Effector memory CD4-positive, alpha-beta T cell (primary cell): ENCODE results near the gene GRIN3B.
A peak's percentile ranks its signal among the peaks of the same experiment; 100 is the strongest.
"Not testable (repeated sequence)": the region's sequence is repeated elsewhere in the genome, so short reads cannot be mapped to it uniquely, and the experiment has no call there.

ENCODE experiments used
- DNase-seq, 3 donors: peaks; one replicate each; pipeline ENCODE4 v3.0.0-alpha.2; 2020
- H3K27ac ChIP-seq: 2 replicates; pipeline ENCODE4 v1.7.0; 2013; ENCODE audit warnings: mild to moderate bottlenecking, low read length, moderate library complexity; ENCODE audit not compliant: insufficient read depth, poor library complexity, severe bottlenecking
- H3K27me3 ChIP-seq: replicated peaks from 2 replicates; pipeline ENCODE4 v1.7.0; 2013; ENCODE audit warnings: mild to moderate bottlenecking, low read length; ENCODE audit not compliant: insufficient read depth, control insufficient read depth, poor library complexity, severe bottlenecking
- H3K36me3 ChIP-seq: 2 replicates; pipeline ENCODE4 v1.7.0; 2013; ENCODE audit warnings: mild to moderate bottlenecking, low read length, moderate library complexity; ENCODE audit not compliant: control insufficient read depth, insufficient read depth
- H3K4me1 ChIP-seq: 2 replicates; pipeline ENCODE4 v1.7.0; 2013; ENCODE audit warnings: low read length, mild to moderate bottlenecking; ENCODE audit not compliant: control insufficient read depth, insufficient read depth, poor library complexity, severe bottlenecking
- H3K4me3 ChIP-seq: 2 replicates; pipeline ENCODE4 v1.7.0; 2013; ENCODE audit warnings: low read length, low read depth, mild to moderate bottlenecking; ENCODE audit not compliant: insufficient read depth, poor library complexity, severe bottlenecking
- H3K9me3 ChIP-seq: 2 replicates; pipeline ENCODE4 v1.7.0; 2013; ENCODE audit warnings: mild to moderate bottlenecking, low read length, moderate library complexity; ENCODE audit not compliant: control insufficient read depth

GRIN3B gene

GRCh38 chr19:1019980-1020867, 20.0 kb downstream of the GRIN3B start:
- peaks cover 6% of the 10 kb centered on the region for H3K36me3 ChIP-seq
- peak overlapping the region; percentile 91 for H3K4me3 ChIP-seq
- H3K27ac ChIP-seq = peak overlapping the region; percentile 95
- H3K9me3 ChIP-seq = no peaks in the 10 kb centered on the region
- peaks cover 37% of the 10 kb centered on the region for H3K4me1 ChIP-seq
- H3K27me3 ChIP-seq = no peaks in the 10 kb centered on the region
- DNase-seq = no peak

GRCh38 chr19:1020868-1021425, 20.7 kb downstream of the GRIN3B start, which contains the start of gene TMEM259:
Gene TMEM259 (minus strand): TSS chr19:1021123. CDS start chr19:1020996, 127 bp downstream.
- Histone ChIP-seq H3K9me3 (no peaks in the 10 kb centered on the region), H3K27ac (peak within 1 kb of the TSS; percentile 95), H3K4me1 (peaks cover 32% of the 10 kb centered on the region), H3K4me3 (peak within 1 kb of the TSS; percentile 91), H3K36me3 (peaks cover 6% of the 10 kb centered on the region), H3K27me3 (no peaks in the 10 kb centered on the region)
- DNase-seq = peak; percentile 95 to 97 (median 96)

- H3K4me3 ChIP-seq, DNase-seq, H3K27me3 ChIP-seq, H3K36me3 ChIP-seq, H3K27ac ChIP-seq, H3K9me3 ChIP-seq: not testable (repeated sequence)
- peaks cover 22% of the 10 kb centered on the region for H3K4me1 ChIP-seq
Measured at GRCh38 chr19:1023883-1024188, 23.6 kb downstream of the GRIN3B start.

- H3K4me3 ChIP-seq, DNase-seq, H3K36me3 ChIP-seq, H3K27ac ChIP-seq, H3K27me3 ChIP-seq, H3K9me3 ChIP-seq: not testable (repeated sequence)
- H3K4me1 ChIP-seq = peaks cover 22% of the 10 kb centered on the region
Measured at GRCh38 chr19:1025080-1025479, 24.9 kb downstream of the GRIN3B start.

GRCh38 chr19:1025960-1026782, 26.0 kb downstream of the GRIN3B start, which contains the start of gene CNN2:
Gene CNN2 (plus strand): TSS chr19:1026608. CDS start chr19:1026662, 54 bp downstream.
- no peaks in the 10 kb centered on the region for H3K36me3 ChIP-seq
- peak within 1 kb of the TSS; percentile 84 for H3K27ac ChIP-seq
- peak; percentile 43 to 62 (median 45) for DNase-seq
- peak within 1 kb of the TSS; percentile 96 for H3K4me3 ChIP-seq
- peaks cover 29% of the 10 kb centered on the region for H3K4me1 ChIP-seq
- H3K9me3 ChIP-seq = no peaks in the 10 kb centered on the region
- H3K27me3 ChIP-seq = no peaks in the 10 kb centered on the region

- H3K9me3 ChIP-seq = no peaks in the 10 kb centered on the region
- peak overlapping the region; percentile 96 for H3K4me3 ChIP-seq
- H3K4me1 ChIP-seq = peaks cover 29% of the 10 kb centered on the region
- H3K27me3 ChIP-seq = no peaks in the 10 kb centered on the region
- H3K27ac ChIP-seq = peak overlapping the region; percentile 84
- DNase-seq = no peak
- peaks cover 5% of the 10 kb centered on the region for H3K36me3 ChIP-seq
Measured at GRCh38 chr19:1026783-1027649, 26.8 kb downstream of the GRIN3B start.

- no peaks in the 10 kb centered on the region for H3K9me3 ChIP-seq
Measured at GRCh38 chr19:1027650-1028061, 27.4 kb downstream of the GRIN3B start.

GRCh38 chr19:1028062-1028926, 28.1 kb downstream of the GRIN3B start:
- H3K9me3 ChIP-seq = no peaks in the 10 kb centered on the region
- no peaks in the 10 kb centered on the region for H3K27me3 ChIP-seq
- H3K36me3 ChIP-seq = peaks cover 16% of the 10 kb centered on the region
- peak overlapping the region; percentile 84 for H3K27ac ChIP-seq
- peaks cover 34% of the 10 kb centered on the region for H3K4me1 ChIP-seq
- peak; percentile 38 to 57 (median 42) for DNase-seq
- peak overlapping the region; percentile 96 for H3K4me3 ChIP-seq

More at GRCh38 chr19:1027650-1028061, 27.4 kb downstream of the GRIN3B start:
- DNase-seq = no peak
- Histone ChIP-seq H3K36me3 (peaks cover 11% of the 10 kb centered on the region), H3K4me1 (peaks cover 34% of the 10 kb centered on the region), H3K4me3 (peak overlapping the region; percentile 96), H3K27ac (peak overlapping the region; percentile 84), H3K27me3 (no peaks in the 10 kb centered on the region)
